Midbrain (tissue), 1 donor: ENCODE results near the gene UBR4.

Experiments
- DNase-seq: peaks from one replicate; lab custom pipeline; 2025; lab: John Stamatoyannopoulos, UW

Gene UBR4

GRCh38 chr1:19055701-19056100 lies 154.4 kb downstream of the UBR4 start:
- DNase-seq: no peak

GRCh38 chr1:19055001-19055400 lies 155.1 kb downstream of the UBR4 start:
- DNase-seq: no peak

- DNase-seq: no peak
Observed at GRCh38 chr1:19054216-19054615, 155.8 kb downstream of the UBR4 start.

- no peak for DNase-seq
Observed at GRCh38 chr1:19053486-19053885, 156.6 kb downstream of the UBR4 start.

DNA sequence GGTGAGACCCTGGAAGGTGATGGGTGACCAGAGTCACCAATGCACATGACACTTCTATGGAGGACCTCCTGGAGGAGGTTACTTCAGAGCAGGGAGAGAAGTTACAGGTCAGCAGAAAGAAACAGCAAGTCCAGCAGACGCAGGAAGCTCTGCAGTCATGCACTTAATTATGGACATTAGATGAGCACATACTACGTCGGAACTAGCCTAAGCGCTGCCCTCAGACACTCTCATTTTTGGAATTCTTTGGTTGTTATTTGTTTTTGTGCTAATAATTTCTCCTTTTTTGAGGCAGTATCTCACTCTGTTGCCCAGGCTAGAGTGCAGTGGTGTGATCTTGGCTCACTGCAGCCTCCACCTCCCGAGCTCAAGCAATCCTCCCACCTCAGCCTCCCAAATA lies 160.3 kb downstream of the UBR4 start:
- DNase-seq: no peak

GRCh38 chr1:19049128-19049768 lies 160.8 kb downstream of the UBR4 start:
- DNase-seq: no peak

DNA sequence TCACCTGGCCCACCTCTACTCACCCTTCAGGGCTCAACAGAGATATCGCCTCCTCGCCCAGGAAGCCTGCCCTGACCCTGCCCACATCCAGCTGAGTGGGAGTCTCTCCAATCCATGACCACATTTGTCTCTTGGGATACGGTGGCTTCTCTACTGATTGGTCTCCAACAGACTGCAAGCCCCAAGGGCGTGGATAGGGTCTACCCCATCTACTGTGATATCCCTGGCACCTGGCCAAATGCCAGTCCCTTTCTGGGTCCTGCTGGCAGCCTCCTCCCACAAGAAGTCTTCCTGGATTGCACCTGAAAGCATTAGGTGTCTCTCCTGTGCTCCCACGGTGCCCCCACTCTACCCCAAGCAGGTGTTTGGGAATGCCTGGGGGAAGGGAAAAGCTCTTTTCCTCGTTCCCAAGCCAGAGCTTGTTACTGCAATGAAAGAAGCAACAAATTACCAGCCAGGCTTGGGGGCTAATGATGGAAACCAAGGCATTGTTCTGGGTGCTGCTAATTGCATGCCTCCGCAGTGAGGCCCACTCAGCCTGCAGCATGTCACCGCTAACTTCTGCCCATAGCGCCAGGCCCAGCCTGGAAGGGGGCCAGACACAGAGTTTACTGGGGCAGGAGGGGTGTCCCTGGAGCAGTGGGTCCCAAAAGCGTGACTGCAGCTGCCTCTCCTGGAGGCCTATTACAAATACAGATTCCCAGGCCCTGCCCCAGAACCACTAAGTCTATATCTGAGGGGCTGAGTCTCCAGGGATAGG lies 162.9 kb downstream of the UBR4 start:
- DNase-seq: no peak

DNA sequence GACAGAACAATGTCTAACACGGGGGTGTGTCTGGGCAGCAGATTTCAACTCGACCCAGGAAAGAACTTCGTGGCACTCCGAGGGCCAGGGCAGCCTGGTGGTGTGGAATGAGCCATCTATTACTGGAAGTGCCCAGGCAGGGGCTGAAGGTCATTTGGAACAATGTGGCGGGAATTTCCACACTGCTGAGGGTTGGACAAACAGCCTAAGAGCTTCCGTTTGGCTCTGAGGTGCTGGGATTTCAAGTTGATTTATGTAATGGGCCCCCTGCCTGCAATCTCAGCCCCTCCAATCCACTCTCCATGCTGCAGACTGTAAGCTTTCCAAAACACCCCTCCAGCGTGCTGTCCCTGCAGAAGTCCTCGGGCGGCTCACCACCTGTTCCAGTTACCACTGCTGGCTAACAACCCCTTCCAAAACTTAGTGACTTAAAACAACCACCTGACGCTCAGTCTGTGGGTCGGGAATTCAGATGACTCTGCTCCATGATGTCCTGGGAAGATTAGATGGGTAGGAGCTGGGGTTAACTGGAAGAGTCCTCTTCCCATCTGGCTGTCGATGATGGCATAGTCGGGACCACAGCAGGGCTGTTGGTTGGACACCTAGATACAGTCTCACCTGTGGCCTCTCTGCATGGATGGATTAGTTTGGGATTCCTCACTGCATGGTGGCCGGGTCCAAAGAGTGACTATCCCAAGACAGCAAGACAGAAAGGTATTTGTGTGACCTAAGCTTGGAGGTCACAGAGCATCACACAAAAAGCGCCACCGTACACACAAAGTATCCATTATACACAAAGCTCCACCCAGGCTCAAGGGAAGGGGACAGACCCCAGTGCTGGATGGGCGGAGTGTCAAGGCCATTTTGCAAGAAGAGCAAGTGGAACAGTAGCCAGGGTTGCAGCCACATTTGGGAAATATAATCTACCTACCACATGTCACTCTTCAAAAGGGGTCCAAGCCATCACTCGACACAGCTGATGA lies 163.9 kb downstream of the UBR4 start:
- DNase-seq: no peak

DNA sequence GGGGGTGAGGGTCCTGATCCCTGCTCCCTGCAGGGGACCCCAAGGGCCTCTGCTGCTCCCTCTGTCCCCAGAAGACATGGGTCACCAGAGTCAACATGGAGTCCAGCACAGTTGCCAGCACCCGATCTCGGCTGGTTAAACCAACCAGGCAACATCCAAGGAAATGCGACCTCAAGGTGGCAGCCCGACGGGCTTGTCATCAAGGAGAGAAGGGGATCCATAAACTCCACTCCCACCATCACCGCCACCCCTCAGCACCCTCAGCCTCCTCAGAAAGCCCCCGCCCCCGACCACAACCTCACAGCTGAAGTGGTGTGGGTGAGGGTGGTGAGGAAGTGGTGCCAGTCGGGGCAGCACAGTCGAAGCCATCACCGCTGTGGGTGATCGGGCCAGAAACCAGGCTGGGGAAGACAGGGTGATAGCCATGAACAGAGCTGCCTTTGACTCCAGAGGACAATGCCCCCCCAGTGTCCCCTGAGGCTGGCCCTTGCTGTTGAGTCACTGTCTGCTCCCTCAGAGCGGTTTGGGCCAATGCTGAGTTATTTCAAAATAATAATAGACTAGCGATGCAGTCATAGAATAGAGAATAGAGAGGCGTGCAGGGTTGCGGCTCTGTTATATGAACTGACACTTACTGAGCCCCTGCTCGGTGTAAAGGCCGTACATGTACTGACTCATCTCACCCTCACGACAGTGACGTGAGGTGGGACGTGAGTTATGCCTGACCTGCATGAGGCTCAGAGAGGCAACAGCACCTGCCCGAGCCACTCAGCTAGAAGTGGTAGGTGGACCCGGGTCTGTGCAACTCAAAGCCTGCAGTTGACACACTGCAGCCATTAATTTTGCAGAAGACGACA lies 164.9 kb downstream of the UBR4 start:
- DNase-seq: peak; percentile 75

GRCh38 chr1:19044471-19044870 lies 165.6 kb downstream of the UBR4 start:
- no peak for DNase-seq

DNA sequence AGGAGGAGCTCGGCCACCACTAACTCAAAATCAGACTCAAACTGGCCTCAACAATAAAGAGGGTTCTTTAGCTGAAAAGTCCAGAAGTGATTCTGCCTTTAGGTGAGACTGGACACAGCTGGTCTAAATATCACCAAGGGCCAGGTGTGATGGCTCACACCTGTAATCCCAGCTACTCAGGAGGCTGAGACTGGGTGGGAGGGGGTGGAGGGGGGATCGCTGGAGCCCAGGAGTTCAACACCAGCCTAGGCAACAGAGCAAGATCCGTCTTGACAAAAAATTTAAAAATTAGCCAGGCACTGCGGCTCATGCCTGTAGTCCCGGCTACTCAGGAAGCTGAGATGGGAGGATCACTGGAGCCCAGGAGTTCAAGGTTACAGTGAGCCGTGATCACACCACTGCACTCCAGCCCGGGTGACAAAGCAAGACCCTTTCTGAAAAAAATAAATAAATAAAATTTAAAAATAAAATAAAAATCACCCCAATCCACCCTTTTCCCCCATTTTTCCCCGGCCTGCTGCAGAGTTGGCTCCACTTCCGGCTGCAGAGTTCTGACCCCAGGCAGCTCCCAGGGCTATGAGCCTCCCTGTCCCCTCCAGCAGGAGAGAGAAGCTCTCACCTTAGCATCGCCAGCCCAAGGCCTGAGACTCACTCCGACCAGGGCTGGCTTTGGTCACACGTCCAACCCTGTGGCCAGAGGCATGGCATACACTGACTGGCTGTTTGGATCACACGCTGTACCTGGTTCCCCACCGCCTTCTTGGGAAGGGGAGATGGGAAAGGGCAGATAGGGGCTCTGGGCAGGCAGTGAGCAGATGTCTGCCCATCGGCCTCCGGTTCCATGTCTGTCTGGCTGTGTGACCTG lies 166.3 kb downstream of the UBR4 start:
- DNase-seq: no peak

GRCh38 chr1:19042675-19043578 lies 167.1 kb downstream of the UBR4 start:
- no peak for DNase-seq

DNA sequence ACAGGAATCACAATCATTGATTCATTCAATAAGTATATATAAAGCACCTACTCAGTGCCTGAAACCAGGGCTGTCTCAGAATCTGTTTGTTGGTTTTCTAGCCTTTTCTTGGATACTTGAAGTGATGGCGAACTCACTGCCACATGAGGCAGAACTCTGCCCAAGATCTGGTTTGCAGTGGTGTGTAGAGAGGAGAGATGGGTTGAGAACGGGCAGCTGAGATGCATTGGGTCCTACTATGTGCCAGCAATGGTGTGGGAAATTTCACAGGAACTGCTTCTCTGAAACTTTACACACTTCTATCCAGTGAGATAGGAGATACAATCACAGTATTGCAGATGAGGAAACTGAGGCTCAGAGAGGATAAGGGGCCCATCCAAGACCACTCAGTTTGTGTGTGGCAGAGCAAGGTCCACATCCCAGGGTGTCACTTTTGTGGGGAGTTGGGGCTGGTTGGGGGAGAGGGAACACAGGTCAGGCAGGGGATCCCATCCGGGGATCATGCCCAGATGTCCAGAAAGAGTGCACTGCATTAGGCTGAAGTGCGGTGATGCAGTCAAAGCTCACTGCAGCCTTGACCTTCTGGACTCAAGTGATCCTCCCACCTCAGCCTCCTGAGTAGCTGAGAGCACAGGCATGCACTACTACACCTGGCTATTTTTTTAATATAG lies 169.9 kb downstream of the UBR4 start:
- no peak for DNase-seq

DNA sequence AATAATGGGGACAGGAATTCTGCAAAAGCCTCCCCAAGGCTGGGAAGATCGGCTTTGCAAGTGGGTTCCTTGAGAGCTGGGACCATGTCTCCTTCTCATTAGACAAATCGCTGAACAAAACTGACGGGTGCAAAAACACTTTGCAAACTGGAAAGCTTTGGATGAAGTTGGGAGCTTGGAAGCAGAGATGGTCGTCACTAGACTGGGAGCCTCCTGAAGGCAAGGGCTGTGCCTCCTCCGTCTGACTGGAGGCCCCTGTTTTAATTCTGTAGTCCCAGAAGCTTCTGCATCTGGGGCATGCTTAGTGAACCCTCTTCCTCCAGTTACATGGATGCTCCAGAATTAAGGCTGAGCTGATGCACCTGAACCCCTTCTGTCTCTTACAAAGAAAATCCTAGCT lies 171.3 kb downstream of the UBR4 start:
- no peak for DNase-seq

- no peak for DNase-seq
Observed at GRCh38 chr1:19038096-19038495, 172.0 kb downstream of the UBR4 start.

DNA sequence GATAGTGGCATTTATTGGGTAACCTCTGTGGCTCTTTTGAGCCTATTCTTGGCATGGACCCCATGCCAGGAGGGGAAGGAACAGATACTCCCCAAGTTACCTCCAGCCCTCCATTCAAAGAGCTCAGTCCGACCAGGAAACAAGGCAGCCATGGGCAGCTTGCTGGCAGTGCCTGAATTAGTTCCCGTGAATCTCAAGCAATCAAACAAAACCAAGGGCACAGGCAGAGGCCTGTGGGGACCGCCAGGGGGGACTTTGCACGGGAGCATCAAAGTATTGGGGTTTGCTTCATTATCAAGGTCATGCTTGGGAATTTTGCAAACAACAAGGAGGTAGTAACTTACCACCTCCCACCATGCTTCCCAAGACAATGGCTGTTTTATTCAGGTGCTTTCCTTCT lies 172.4 kb downstream of the UBR4 start:
- DNase-seq: no peak

GRCh38 chr1:19036813-19037605 lies 173.1 kb downstream of the UBR4 start:
- no peak for DNase-seq
